ENCODE measurements around the gene ANO1.
A peak's percentile ranks its signal among the peaks of the same experiment; 100 is the strongest.
"Not testable (repeated sequence)": the region's sequence is repeated elsewhere in the genome, so short reads cannot be mapped to it uniquely, and the experiment has no call there.

ANO1 gene

DNA sequence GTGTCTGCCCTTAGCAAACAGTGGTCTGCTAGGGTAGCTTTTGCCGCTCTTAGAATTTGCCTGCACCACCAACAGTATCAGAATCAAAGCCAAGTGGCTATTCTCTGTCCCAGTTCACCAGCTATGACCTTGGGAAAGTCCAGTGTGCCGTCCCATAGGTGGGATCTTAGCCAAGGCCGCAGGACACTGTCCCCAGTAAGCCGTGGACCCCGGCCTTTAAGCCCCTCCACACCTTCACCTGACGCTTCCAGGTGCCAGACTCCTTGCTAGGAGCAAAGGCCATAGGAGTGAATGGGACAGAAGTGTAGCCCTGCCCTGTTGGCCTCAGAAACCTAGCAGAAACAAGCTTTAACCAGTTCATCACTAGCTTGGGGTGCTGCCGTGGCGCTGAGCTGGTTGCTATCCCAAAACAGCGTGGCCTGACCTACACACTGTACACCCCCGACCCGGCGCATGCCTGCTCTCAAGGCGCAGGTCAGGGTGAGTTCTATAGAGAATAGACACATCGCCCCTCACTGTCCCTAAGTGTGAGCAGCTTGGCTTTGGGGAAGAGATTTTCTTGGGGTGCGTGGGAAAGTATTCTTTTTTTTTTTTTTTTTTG, 129.5 kb downstream of the ANO1 start:
- TF ChIP-seq, protein P1, sequence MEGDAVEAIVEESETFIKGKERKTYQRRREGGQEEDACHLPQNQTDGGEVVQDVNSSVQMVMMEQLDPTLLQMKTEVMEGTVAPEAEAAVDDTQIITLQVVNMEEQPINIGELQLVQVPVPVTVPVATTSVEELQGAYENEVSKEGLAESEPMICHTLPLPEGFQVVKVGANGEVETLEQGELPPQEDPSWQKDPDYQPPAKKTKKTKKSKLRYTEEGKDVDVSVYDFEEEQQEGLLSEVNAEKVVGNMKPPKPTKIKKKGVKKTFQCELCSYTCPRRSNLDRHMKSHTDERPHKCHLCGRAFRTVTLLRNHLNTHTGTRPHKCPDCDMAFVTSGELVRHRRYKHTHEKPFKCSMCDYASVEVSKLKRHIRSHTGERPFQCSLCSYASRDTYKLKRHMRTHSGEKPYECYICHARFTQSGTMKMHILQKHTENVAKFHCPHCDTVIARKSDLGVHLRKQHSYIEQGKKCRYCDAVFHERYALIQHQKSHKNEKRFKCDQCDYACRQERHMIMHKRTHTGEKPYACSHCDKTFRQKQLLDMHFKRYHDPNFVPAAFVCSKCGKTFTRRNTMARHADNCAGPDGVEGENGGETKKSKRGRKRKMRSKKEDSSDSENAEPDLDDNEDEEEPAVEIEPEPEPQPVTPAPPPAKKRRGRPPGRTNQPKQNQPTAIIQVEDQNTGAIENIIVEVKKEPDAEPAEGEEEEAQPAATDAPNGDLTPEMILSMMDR (IDR thresholded peaks at IDR 0.05) = no peak
- Histone ChIP-seq H3K4me3 (ENCODE audit: low read depth, low read length) (no peak overlapping the region), H3K9ac (no peak overlapping the region), H3K79me2 (no peaks in the 10 kb centered on the region), H2AFZ (no peak overlapping the region), H3K27ac (no peak overlapping the region), H3K36me3 (ENCODE audit: control insufficient read depth, insufficient read depth, low read length) (no peaks in the 10 kb centered on the region), H3K4me1 (no peaks in the 10 kb centered on the region), H3K9me3 (ENCODE audit: control insufficient read depth, low read length) (no peaks in the 10 kb centered on the region), H3K27me3 (ENCODE audit: control insufficient read depth, insufficient read depth, low read length) (no peaks in the 10 kb centered on the region), H3K4me2 (ENCODE audit: low read length) (no peak overlapping the region)

DNA sequence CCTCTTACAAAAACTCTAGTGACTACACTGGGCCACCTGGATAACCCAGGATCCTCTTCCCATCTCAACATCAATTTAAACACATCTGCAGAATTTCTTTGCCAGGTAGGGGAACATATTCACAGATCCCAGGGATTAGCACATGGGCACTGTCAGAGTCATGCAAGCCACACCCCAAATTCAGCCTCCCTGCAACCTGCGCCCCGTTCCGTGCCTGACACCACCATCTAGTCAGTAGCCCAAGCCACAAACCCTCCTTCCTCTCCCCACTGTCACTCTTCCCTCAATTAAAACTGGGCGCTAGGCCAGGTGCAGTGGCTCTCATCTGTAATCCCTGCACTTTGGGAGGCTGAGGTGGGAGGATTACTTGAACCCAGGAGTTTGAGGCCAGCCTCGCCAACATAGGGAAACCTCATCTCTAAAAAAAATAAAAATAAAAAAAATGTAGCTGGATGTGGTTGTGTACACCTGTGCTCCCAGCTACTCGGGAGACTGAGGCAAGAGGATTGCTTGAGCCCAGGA, 131.3 kb downstream of the ANO1 start:
- H2AFZ ChIP-seq = no peak overlapping the region
- H3K4me3 ChIP-seq (ENCODE audit: low read depth, low read length) = no peak overlapping the region
- H3K9ac ChIP-seq = no peak overlapping the region
- no peaks in the 10 kb centered on the region for H3K9me3 ChIP-seq (ENCODE audit: control insufficient read depth, low read length)
- H3K36me3 ChIP-seq (ENCODE audit: control insufficient read depth, insufficient read depth, low read length) = no peaks in the 10 kb centered on the region
- H3K27ac ChIP-seq = no peak overlapping the region
- no peaks in the 10 kb centered on the region for H3K27me3 ChIP-seq (ENCODE audit: control insufficient read depth, insufficient read depth, low read length)
- no peak overlapping the region for H3K4me2 ChIP-seq (ENCODE audit: low read length)
- no peaks in the 10 kb centered on the region for H3K79me2 ChIP-seq
- TF ChIP-seq, protein P1 (IDR thresholded peaks at IDR 0.05) = no peak
- no peaks in the 10 kb centered on the region for H3K4me1 ChIP-seq

DNA sequence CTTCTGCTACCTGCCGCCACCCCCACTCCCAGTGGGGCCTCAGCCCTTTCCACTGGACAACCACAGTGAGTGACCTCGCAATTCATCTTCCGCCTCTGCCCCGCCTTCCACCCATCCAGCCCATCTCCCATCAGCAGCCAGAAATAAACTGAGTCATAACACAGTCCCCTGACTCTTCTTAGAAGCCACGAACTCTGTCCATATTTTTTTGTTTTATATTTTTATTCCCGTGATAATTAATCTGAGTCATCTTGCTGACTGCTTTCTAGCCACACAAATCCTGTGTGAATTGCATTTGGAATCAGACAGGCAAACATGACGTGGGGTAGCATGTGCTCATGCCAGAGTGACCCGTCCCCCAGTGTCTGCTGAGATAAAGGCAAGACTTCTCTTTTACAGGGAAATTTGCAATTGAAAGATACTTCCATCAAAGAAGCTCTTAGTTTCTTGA, 132.0 kb downstream of the ANO1 start:
- Histone ChIP-seq H3K9me3 (ENCODE audit: control insufficient read depth, low read length) (no peaks in the 10 kb centered on the region), H3K4me2 (ENCODE audit: low read length) (no peak overlapping the region), H3K27me3 (ENCODE audit: control insufficient read depth, insufficient read depth, low read length) (no peaks in the 10 kb centered on the region), H3K4me1 (no peaks in the 10 kb centered on the region), H3K4me3 (ENCODE audit: low read depth, low read length) (no peak overlapping the region), H3K9ac (no peak overlapping the region), H2AFZ (no peak overlapping the region), H3K27ac (no peak overlapping the region), H3K36me3 (ENCODE audit: control insufficient read depth, insufficient read depth, low read length) (no peaks in the 10 kb centered on the region), H3K79me2 (no peaks in the 10 kb centered on the region)
- TF ChIP-seq, protein P1 (IDR thresholded peaks at IDR 0.05) = no peak

DNA sequence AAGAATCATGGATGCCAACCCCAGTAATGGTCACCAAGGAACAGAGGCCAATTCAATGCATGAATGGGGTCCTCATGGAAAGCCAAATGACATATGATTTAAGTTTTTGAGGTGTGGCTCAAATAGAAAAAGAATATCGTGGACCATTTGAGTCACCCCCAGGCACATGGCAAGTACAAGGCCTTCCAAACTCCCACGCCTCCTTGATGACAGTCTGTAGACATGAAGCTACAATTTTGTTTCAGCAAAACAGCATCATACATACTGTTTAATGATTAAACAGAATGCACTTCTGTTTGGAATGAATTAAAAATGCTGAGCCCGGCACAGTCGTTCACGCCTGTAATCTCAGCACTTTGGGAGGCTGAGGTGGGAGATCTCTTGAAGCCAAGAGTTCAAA, 132.4 kb downstream of the ANO1 start:
- Histone ChIP-seq H3K27me3 (ENCODE audit: control insufficient read depth, insufficient read depth, low read length) (no peaks in the 10 kb centered on the region), H3K9ac (no peak overlapping the region), H3K36me3 (ENCODE audit: control insufficient read depth, insufficient read depth, low read length) (no peaks in the 10 kb centered on the region), H3K4me1 (no peaks in the 10 kb centered on the region), H3K79me2 (no peaks in the 10 kb centered on the region), H3K4me2 (ENCODE audit: low read length) (no peak overlapping the region), H2AFZ (no peak overlapping the region), H3K4me3 (ENCODE audit: low read depth, low read length) (no peak overlapping the region), H3K9me3 (ENCODE audit: control insufficient read depth, low read length) (no peaks in the 10 kb centered on the region), H3K27ac (no peak overlapping the region)
- TF ChIP-seq, protein P1 (IDR thresholded peaks at IDR 0.05) = no peak

DNA sequence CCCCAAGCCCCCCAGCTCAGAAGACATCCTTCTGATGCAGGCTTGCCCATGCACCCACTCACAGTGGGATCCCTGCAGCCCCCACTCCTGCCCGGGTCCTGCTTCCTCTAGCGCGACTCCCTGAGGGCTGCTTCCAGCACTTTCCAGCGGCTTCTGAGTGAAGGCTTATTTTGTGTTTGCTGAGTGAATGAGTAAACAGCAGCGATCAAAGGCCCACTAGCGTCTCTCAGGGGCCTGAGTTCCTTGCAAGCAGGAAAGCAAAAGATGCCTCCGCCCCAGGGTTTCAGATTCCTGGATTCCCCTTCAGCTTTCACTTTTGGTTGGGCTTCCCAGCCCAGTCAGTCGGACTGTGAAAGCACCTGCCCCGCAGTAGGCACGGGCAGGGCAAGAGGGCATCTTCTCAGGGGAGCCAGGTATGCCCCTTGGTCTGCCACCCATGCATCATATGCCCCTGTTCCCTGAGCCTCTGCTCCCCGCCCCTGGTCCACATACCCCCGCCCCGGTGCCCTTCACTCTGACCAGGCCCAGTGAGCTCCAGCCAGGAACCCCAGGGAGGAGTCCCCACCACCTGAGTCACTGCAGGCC, 134.2 kb downstream of the ANO1 start:
- H3K79me2 ChIP-seq = no peaks in the 10 kb centered on the region
- peak overlapping the region; percentile 38 for H2AFZ ChIP-seq
- H3K9me3 ChIP-seq (ENCODE audit: control insufficient read depth, low read length) = no peaks in the 10 kb centered on the region
- no peak overlapping the region for H3K27ac ChIP-seq
- no peaks in the 10 kb centered on the region for H3K27me3 ChIP-seq (ENCODE audit: control insufficient read depth, insufficient read depth, low read length)
- no peaks in the 10 kb centered on the region for H3K4me1 ChIP-seq
- H3K9ac ChIP-seq = no peak overlapping the region
- H3K36me3 ChIP-seq (ENCODE audit: control insufficient read depth, insufficient read depth, low read length) = no peaks in the 10 kb centered on the region
- H3K4me2 ChIP-seq (ENCODE audit: low read length) = no peak overlapping the region
- no peak overlapping the region for H3K4me3 ChIP-seq (ENCODE audit: low read depth, low read length)
- TF ChIP-seq, protein P1 (IDR thresholded peaks at IDR 0.05) = no peak

DNA sequence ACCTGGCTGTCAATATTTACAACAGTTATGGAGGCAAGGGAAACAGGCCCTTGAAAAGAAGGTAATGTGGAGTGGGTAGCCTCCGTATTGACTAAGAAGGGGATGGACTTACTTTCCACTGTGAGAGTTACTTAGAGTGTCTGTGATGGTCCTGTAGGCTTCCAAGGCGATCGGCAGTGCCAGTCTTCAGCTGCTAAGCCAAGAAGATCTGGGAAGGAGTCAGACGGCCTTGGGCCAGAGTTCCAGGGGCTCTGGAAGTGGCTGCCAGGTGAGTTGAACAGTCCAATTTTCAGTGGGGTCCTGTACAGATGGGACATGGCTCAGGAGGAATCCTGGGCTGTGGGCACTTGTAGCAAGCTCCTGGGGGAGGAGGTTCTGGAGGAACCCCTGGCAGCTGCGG, 139.3 kb downstream of the ANO1 start:
- H3K27me3 ChIP-seq (ENCODE audit: control insufficient read depth, insufficient read depth, low read length); H3K79me2 ChIP-seq; H3K36me3 ChIP-seq (ENCODE audit: control insufficient read depth, insufficient read depth, low read length); H3K4me2 ChIP-seq (ENCODE audit: low read length); H3K9me3 ChIP-seq (ENCODE audit: control insufficient read depth, low read length); H2AFZ ChIP-seq; H3K27ac ChIP-seq; H3K4me1 ChIP-seq; H3K9ac ChIP-seq; H3K4me3 ChIP-seq (ENCODE audit: low read depth, low read length): not testable (repeated sequence)

DNA sequence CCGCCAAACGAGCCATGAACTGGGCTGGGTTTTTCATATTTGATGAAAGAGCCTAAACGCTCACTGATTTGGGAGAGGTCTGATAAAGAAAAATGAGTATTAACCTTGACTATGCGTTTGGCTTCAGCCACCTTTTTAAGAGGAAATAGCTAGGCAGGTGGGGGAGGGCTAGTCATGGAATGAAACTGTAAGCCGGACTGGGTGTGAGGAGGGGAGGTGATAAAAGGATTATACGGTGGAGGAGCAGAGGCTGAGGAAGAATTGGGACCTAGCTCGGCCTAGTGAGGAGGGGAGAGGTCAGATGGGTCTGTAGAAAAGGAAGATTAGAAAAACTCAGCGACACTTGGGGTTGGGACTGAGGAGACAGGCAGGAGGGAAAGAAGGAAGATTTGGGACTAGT, 140.0 kb downstream of the ANO1 start:
- H3K4me2 ChIP-seq (ENCODE audit: low read length); H3K27me3 ChIP-seq (ENCODE audit: control insufficient read depth, insufficient read depth, low read length); H3K9ac ChIP-seq; H3K4me1 ChIP-seq; H3K27ac ChIP-seq; H3K4me3 ChIP-seq (ENCODE audit: low read depth, low read length); H3K79me2 ChIP-seq; H3K9me3 ChIP-seq (ENCODE audit: control insufficient read depth, low read length); H2AFZ ChIP-seq; H3K36me3 ChIP-seq (ENCODE audit: control insufficient read depth, insufficient read depth, low read length): not testable (repeated sequence)

Data from parathyroid adenoma (tissue), 2 donors.